ENCODE data around the gene TMEM258. TPM values are rescaled to one million over a fixed set of nuclear protein-coding genes. Genes with fewer than 3 reads are reported as not detected.

The TMEM258 gene
- polyA plus RNA-seq, 1 of the 3 experiments (the other 2 are of a cell fraction), result 454 TPM

DNA sequence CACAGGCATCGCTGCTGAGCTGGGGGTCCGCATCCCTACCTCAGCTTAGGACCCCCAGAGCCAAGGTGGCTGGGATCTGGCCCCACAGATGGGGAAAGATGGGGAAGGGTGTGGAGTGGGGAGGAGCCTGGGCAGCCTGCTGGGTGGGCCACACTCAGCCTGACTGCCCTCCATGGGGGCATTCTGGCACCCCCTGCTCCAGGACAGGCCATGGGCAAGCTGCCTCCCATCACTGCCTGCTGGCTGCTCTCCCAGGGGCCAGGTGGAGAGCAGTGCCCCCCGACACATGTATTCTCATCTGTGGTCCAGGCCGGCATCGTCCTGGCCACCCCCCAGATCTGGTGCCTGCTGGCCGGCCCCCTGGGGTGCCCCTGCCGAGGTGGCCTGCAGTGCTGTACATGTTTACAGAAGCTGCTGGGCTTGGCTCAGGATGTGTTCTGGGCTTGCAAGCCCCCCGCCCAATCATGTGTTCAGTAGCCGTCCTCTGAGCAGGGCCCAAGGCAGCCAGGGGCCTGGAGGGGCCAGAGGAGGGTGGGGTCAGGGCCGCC is 47.7 kb downstream of the TMEM258 start:
- Histone ChIP-seq H3K9ac (no peak overlapping the region), H3K4me2 (no peak overlapping the region), H3K9me3 (no peaks in the 10 kb centered on the region), H2AFZ (ENCODE audit: low read depth) (no peak overlapping the region), H3K4me1 (ENCODE audit: control insufficient read depth in 1 of 2, insufficient read depth in 2 of 2, low read depth in 1 of 2, low read length in 1 of 2) (peaks cover 0 to 8% of the 10 kb centered on the region in 2 experiments; a peak in 1 of 4 replicates), H3K4me3 (ENCODE audit: low read depth in 2 of 2, low read length in 1 of 2) (no peak overlapping the region), H3K9me2 (no peaks in the 10 kb centered on the region), H3K79me2 (ENCODE audit: insufficient read depth) (no peaks in the 10 kb centered on the region), H4K20me1 (ENCODE audit: insufficient read depth) (no peaks in the 10 kb centered on the region), H3F3A (replicated peaks; ENCODE audit: insufficient read depth) (no peaks in the 10 kb centered on the region), H3K36me3 (replicated peaks in 1 of 2; ENCODE audit: control insufficient read depth in 1 of 2, insufficient read depth in 2 of 2, low read length in 1 of 2) (peaks cover 0 to 10% of the 10 kb centered on the region in 2 experiments), H3K27me3 (ENCODE audit: insufficient read depth) (no peaks in the 10 kb centered on the region), H3K27ac (ENCODE audit: low read depth in 2 of 2, low read length in 1 of 2) (no peak overlapping the region)
- DNase-seq, result no peak
- whole genome bisulfite sequencing (ENCODE audit: low lambda C conversion rate), result 74% methylated on average over 4 of the region's 10 CpGs
- TF ChIP-seq MXI1 (IDR thresholded peaks at IDR 0.05; ENCODE audit: low read depth, low read length), result no peak
- TF ChIP-seq MEF2A (IDR thresholded peaks at IDR 0.05; ENCODE audit: borderline replicate concordance, low read depth), result no peak
- TF ChIP-seq, protein P1, sequence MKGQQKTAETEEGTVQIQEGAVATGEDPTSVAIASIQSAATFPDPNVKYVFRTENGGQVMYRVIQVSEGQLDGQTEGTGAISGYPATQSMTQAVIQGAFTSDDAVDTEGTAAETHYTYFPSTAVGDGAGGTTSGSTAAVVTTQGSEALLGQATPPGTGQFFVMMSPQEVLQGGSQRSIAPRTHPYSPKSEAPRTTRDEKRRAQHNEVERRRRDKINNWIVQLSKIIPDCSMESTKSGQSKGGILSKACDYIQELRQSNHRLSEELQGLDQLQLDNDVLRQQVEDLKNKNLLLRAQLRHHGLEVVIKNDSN (IDR thresholded peaks at IDR 0.05; ENCODE audit: borderline replicate concordance, low read depth), result no peak
- TF ChIP-seq, protein P2, sequence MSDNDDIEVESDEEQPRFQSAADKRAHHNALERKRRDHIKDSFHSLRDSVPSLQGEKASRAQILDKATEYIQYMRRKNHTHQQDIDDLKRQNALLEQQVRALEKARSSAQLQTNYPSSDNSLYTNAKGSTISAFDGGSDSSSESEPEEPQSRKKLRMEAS (IDR thresholded peaks at IDR 0.05; ENCODE audit: low read depth), result no peak
- ChIA-PET CTCF (interaction anchor here (0.6 to 9.1 kb wide), 9 partner anchors 11 to 364 kb away, joined by 3 to 285 read pairs (median 7); partner anchors contain the start of genes FADS1, FEN1 and TMEM258), POLR2A (interaction anchor here (0.9 kb wide), 2 partner anchors 24 to 74 kb away, joined by 3 to 4 read pairs; no protein-coding TSS in a partner anchor)

DNA sequence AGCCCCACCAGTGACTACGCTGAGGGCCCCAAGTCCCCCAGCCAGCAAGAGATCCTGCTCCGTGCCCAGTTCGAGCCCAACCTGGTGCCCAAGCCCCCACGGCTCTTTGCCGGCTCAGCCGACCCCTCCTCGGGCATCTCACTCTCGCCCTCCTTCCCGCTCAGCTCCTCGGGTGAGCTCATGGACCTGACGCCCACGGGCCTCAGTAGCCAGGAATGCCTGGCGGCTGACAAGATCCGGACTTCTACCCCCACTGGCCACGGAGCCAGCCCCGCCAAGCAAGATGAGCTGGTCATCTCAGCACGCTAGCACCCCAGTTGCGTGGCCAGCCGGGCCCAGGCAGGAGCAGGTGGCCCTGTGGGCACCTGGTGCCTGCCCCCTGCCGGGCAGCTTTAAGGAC is 48.2 kb downstream of the TMEM258 start:
- Histone ChIP-seq H3K27ac (ENCODE audit: low read depth in 2 of 2, low read length in 1 of 2) (no peak overlapping the region), H3K4me3 (ENCODE audit: low read depth in 2 of 2, low read length in 1 of 2) (no peak overlapping the region), H3K36me3 (replicated peaks in 1 of 2; ENCODE audit: control insufficient read depth in 1 of 2, insufficient read depth in 2 of 2, low read length in 1 of 2) (peaks cover 0 to 10% of the 10 kb centered on the region in 2 experiments), H3F3A (replicated peaks; ENCODE audit: insufficient read depth) (no peaks in the 10 kb centered on the region), H3K9me3 (no peaks in the 10 kb centered on the region), H3K79me2 (ENCODE audit: insufficient read depth) (no peaks in the 10 kb centered on the region), H3K4me2 (no peak overlapping the region), H2AFZ (ENCODE audit: low read depth) (no peak overlapping the region), H3K4me1 (ENCODE audit: control insufficient read depth in 1 of 2, insufficient read depth in 2 of 2, low read depth in 1 of 2, low read length in 1 of 2) (peaks cover 0 to 8% of the 10 kb centered on the region in 2 experiments; a peak in 1 of 4 replicates), H3K9ac (no peak overlapping the region), H4K20me1 (ENCODE audit: insufficient read depth) (no peaks in the 10 kb centered on the region), H3K9me2 (no peaks in the 10 kb centered on the region), H3K27me3 (ENCODE audit: insufficient read depth) (no peaks in the 10 kb centered on the region)
- ChIA-PET CTCF (interaction anchor here (0.6 to 9.1 kb wide), 11 partner anchors 9 to 364 kb away, joined by 3 to 285 read pairs (median 6); partner anchors contain the start of genes FEN1 and TMEM258), POLR2A (interaction anchor here (0.6 to 1.0 kb wide), 4 partner anchors 11 to 74 kb away, joined by 3 to 4 read pairs (median 4); no protein-coding TSS in a partner anchor)
- DNase-seq, result no peak
- 93% methylated on average over 14 of the region's 20 CpGs for WGBS (ENCODE audit: low lambda C conversion rate)
- TF ChIP-seq, protein P2 (IDR thresholded peaks at IDR 0.05; ENCODE audit: low read depth), result no peak

DNA sequence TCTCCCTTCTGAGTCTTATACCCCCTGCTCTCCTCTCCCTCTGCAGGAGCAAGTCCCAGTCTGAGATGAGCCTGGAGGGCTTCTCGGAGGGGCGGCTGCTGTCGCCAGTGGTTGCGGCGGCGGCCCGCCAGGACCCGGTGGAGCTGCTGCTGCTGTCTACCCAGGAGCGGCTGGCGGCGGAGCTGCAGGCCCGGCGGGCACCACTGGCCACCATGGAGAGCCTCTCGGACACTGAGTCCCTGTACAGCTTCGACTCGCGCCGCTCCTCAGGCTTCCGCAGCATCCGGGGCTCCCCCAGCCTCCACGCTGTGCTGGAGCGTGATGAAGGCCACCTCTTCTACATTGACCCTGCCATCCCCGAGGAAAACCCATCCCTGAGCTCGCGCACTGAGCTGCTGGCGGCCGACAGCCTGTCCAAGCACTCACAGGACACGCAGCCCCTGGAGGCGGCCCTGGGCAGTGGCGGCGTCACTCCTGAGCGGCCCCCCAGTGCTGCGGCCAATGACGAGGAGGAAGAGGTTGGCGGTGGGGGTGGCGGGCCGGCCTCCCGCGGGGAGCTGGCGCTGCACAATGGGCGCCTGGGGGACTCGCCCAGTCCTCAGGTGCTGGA is 48.8 kb downstream of the TMEM258 start:
- no peaks in the 10 kb centered on the region for H4K20me1 ChIP-seq (ENCODE audit: insufficient read depth)
- no peaks in the 10 kb centered on the region for H3K27me3 ChIP-seq (ENCODE audit: insufficient read depth)
- H3K27ac ChIP-seq (ENCODE audit: low read depth in 2 of 2, low read length in 1 of 2), result no peak overlapping the region
- H3K9me3 ChIP-seq, result no peaks in the 10 kb centered on the region
- H3K4me2 ChIP-seq, result no peak overlapping the region
- no peaks in the 10 kb centered on the region for H3K79me2 ChIP-seq (ENCODE audit: insufficient read depth)
- WGBS (ENCODE audit: low lambda C conversion rate), result 97% methylated on average over 10 of the region's 42 CpGs
- peaks cover 0 to 8% of the 10 kb centered on the region in 2 experiments; a peak in 1 of 4 replicates for H3K4me1 ChIP-seq (ENCODE audit: control insufficient read depth in 1 of 2, insufficient read depth in 2 of 2, low read depth in 1 of 2, low read length in 1 of 2)
- no peak overlapping the region for H2AFZ ChIP-seq (ENCODE audit: low read depth)
- H3K9ac ChIP-seq, result no peak overlapping the region
- H3K36me3 ChIP-seq (replicated peaks in 1 of 2; ENCODE audit: control insufficient read depth in 1 of 2, insufficient read depth in 2 of 2, low read length in 1 of 2), result peaks cover 0 to 10% of the 10 kb centered on the region in 2 experiments
- no peaks in the 10 kb centered on the region for H3K9me2 ChIP-seq
- POLR2A ChIA-PET, result interaction anchor here (0.6 to 1.0 kb wide), 4 partner anchors 10 to 75 kb away, joined by 3 to 4 read pairs (median 4); no protein-coding TSS in a partner anchor
- no peaks in the 10 kb centered on the region for H3F3A ChIP-seq (replicated peaks; ENCODE audit: insufficient read depth)
- CTCF ChIA-PET, result interaction anchor here (0.6 to 9.1 kb wide), 13 partner anchors 8 to 365 kb away, joined by 3 to 285 read pairs (median 5); partner anchors contain the start of genes DAGLA, FEN1 and TMEM258
- DNase-seq, result no peak
- no peak overlapping the region for H3K4me3 ChIP-seq (ENCODE audit: low read depth in 2 of 2, low read length in 1 of 2)
- TF ChIP-seq MXI1 (IDR thresholded peaks at IDR 0.05; ENCODE audit: low read depth, low read length) (no peak), FOXJ3 (CRISPR knock-in tag; IDR thresholded peaks at IDR 0.05) (no peak), RXRA (IDR thresholded peaks at IDR 0.05; ENCODE audit: borderline replicate concordance, low read depth) (no peak), EP300 (IDR thresholded peaks at IDR 0.05; ENCODE audit: borderline replicate concordance in 1 of 2, low read depth in 1 of 2, low read length in 1 of 2) (no peak), MEF2A (IDR thresholded peaks at IDR 0.05; ENCODE audit: borderline replicate concordance, low read depth) (no peak), TAF1 (IDR thresholded peaks at IDR 0.05; ENCODE audit: borderline replicate concordance, low read depth, low read length) (no peak), NRF1 (IDR thresholded peaks at IDR 0.05; ENCODE audit: low read depth, low read length) (no peak), TEAD4 (IDR thresholded peaks at IDR 0.05; ENCODE audit: borderline replicate concordance, insufficient read depth) (no peak)
- TF ChIP-seq, protein P3, sequence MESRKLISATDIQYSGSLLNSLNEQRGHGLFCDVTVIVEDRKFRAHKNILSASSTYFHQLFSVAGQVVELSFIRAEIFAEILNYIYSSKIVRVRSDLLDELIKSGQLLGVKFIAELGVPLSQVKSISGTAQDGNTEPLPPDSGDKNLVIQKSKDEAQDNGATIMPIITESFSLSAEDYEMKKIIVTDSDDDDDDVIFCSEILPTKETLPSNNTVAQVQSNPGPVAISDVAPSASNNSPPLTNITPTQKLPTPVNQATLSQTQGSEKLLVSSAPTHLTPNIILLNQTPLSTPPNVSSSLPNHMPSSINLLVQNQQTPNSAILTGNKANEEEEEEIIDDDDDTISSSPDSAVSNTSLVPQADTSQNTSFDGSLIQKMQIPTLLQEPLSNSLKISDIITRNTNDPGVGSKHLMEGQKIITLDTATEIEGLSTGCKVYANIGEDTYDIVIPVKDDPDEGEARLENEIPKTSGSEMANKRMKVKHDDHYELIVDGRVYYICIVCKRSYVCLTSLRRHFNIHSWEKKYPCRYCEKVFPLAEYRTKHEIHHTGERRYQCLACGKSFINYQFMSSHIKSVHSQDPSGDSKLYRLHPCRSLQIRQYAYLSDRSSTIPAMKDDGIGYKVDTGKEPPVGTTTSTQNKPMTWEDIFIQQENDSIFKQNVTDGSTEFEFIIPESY (IDR thresholded peaks at IDR 0.05; ENCODE audit: borderline replicate concordance, low read depth), result no peak
- TF ChIP-seq, protein P2 (IDR thresholded peaks at IDR 0.05; ENCODE audit: low read depth), result no peak

All from SK-N-SH (cell line).